WERI-Rb-1 (cell line): ENCODE measurements around the gene ANKRD17.

ENCODE experiments used
- DNase-seq: peaks from one replicate; pipeline ENCODE4 v3.0.0-alpha.2; 2020
- H3K27ac ChIP-seq: fragments of 250-450 bp; sonication (Bioruptor Pico); 2 replicates; pipeline ENCODE4 v1.5.1; 2020; ENCODE audit warnings: mild to moderate bottlenecking, moderate library complexity
- H3K27me3 ChIP-seq: fragments of 250-450 bp; sonication (Bioruptor Pico); 2 replicates; pipeline ENCODE4 v1.5.1; 2021; ENCODE audit warnings: mild to moderate bottlenecking, low read depth, moderate library complexity; ENCODE audit not compliant: insufficient read depth, severe bottlenecking
- H3K36me3 ChIP-seq: fragments of 250-450 bp; sonication (Bioruptor Pico); 2 replicates; pipeline ENCODE4 v1.5.1; 2020; ENCODE audit warnings: mild to moderate bottlenecking, moderate library complexity
- H3K4me3 ChIP-seq: 2 replicates; pipeline ENCODE4 v1.5.1; 2011; ENCODE audit warnings: low read depth, mild to moderate bottlenecking, control low read depth, low read length
- H3K9me3 ChIP-seq: fragments of 250-450 bp; sonication (Bioruptor Pico); 2 replicates; pipeline ENCODE4 v1.5.1; 2021; ENCODE audit warnings: mild to moderate bottlenecking, moderate library complexity; ENCODE audit not compliant: severe bottlenecking
- TF ChIP-seq, protein P1 (sequence below): IDR thresholded peaks from 2 replicates; pipeline ENCODE4 v1.5.1; 2011; ENCODE audit warnings: low read depth, mild to moderate bottlenecking, control low read depth, inconsistent platforms, low read length

ANKRD17 gene

GRCh38 chr4:73133784-73134183, 124.8 kb downstream of the ANKRD17 start:
- TF ChIP-seq, protein P1, sequence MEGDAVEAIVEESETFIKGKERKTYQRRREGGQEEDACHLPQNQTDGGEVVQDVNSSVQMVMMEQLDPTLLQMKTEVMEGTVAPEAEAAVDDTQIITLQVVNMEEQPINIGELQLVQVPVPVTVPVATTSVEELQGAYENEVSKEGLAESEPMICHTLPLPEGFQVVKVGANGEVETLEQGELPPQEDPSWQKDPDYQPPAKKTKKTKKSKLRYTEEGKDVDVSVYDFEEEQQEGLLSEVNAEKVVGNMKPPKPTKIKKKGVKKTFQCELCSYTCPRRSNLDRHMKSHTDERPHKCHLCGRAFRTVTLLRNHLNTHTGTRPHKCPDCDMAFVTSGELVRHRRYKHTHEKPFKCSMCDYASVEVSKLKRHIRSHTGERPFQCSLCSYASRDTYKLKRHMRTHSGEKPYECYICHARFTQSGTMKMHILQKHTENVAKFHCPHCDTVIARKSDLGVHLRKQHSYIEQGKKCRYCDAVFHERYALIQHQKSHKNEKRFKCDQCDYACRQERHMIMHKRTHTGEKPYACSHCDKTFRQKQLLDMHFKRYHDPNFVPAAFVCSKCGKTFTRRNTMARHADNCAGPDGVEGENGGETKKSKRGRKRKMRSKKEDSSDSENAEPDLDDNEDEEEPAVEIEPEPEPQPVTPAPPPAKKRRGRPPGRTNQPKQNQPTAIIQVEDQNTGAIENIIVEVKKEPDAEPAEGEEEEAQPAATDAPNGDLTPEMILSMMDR = no peak
- Histone ChIP-seq H3K27me3 (no peaks in the 10 kb centered on the region), H3K36me3 (peaks cover 58% of the 10 kb centered on the region), H3K9me3 (no peaks in the 10 kb centered on the region), H3K4me3 (no peak overlapping the region), H3K27ac (no peak overlapping the region)
- DNase-seq = no peak

- DNase-seq = no peak
- Histone ChIP-seq H3K27me3 (no peaks in the 10 kb centered on the region), H3K27ac (no peak overlapping the region), H3K4me3 (no peak overlapping the region), H3K36me3 (peaks cover 64% of the 10 kb centered on the region), H3K9me3 (no peaks in the 10 kb centered on the region)
- TF ChIP-seq, protein P1 = no peak
Measured at GRCh38 chr4:73131281-73131680, 127.3 kb downstream of the ANKRD17 start.

GRCh38 chr4:73129319-73129718, 129.3 kb downstream of the ANKRD17 start:
- no peaks in the 10 kb centered on the region for H3K9me3 ChIP-seq
- H3K27ac ChIP-seq = no peak overlapping the region
- H3K27me3 ChIP-seq = no peaks in the 10 kb centered on the region
- DNase-seq = no peak
- H3K36me3 ChIP-seq = peaks cover 62% of the 10 kb centered on the region
- no peak overlapping the region for H3K4me3 ChIP-seq
- TF ChIP-seq, protein P1 = no peak

DNA sequence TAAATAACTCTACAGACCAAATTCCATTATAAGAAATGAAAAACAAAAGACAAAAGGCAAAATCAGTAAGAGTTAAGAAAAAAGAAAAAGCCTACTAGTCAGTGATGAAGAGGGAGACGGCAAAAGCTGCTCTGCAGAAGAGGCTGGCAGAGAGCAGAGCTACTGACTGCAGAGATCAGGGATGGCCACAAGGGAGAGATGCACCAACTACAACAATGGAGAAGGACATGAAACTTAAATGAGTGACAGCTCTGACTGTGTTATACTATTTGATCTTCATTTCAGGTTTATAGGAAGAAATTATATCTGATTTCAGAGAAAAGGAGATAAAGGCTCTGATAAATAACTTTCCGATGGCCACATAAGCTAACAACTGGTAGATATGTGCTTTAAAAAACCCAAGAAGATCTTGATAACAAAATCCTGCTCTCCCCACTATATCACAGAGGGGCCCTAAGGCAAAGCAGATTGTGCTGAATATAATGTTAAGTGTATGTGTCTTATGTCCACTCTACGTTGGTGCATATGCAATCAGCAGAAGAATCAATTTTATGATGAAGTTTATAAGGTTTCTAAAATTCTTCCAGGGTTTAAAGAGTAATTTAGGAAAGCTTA, 130.7 kb downstream of the ANKRD17 start:
- Histone ChIP-seq H3K9me3 (no peaks in the 10 kb centered on the region), H3K36me3 (peaks cover 65% of the 10 kb centered on the region), H3K27me3 (no peaks in the 10 kb centered on the region), H3K4me3 (no peak overlapping the region), H3K27ac (no peak overlapping the region)
- peak; percentile 16 for DNase-seq
- TF ChIP-seq, protein P1 = peak; percentile 36; the same call in 1 of the 2 replicates

GRCh38 chr4:73109493-73109892, 149.1 kb downstream of the ANKRD17 start:
- H3K27ac ChIP-seq = no peak overlapping the region
- H3K27me3 ChIP-seq = no peaks in the 10 kb centered on the region
- peaks cover 62% of the 10 kb centered on the region for H3K36me3 ChIP-seq
- TF ChIP-seq, protein P1 = no peak
- no peak overlapping the region for H3K4me3 ChIP-seq
- no peaks in the 10 kb centered on the region for H3K9me3 ChIP-seq
- no peak for DNase-seq

DNA sequence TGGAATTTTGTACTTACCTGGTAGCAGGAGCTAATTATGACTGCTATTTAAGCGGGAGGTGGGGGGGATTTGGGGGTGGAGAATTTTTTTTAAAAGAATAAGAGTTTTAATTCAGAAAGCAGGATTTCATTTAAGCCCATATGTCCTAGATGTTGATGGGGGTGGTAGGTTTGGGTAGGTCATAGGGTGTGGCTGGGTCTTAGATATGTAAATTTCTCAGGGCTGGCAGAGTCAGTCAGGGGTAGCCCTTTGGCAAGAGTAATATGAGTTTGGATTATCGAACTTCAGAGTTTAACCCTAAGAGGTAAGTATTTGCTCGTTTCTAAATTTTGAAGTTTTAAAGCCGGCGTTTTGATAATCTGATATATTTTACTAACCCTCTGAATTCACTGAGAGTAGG, 153.9 kb downstream of the ANKRD17 start:
- Histone ChIP-seq H3K27me3 (no peaks in the 10 kb centered on the region), H3K4me3 (no peak overlapping the region), H3K27ac (no peak overlapping the region), H3K9me3 (no peaks in the 10 kb centered on the region), H3K36me3 (peaks cover 48% of the 10 kb centered on the region)
- TF ChIP-seq, protein P1 = no peak
- no peak for DNase-seq
